VCaP (cell line): Measurements from ENCODE around the gene PPP2R3B.

Experiments used
- H3K27ac ChIP-seq: fragments of 450-650 bp; 2 replicates; pipeline ENCODE4 v1.5.1; 2017
- CTCF ChIP-seq: fragments of 450-650 bp; conservative IDR thresholded peaks from 2 replicates; pipeline ENCODE4 v1.5.1; 2017; ENCODE audit warnings: mild to moderate bottlenecking, moderate library complexity

PPP2R3B gene

GRCh38 chrX:367866-368265 is 18.8 kb downstream of the PPP2R3B start:
- no peak overlapping the region for H3K27ac ChIP-seq
- no peak for TF ChIP-seq CTCF

- no peak for TF ChIP-seq CTCF
- H3K27ac ChIP-seq, result no peak overlapping the region
These were observed 19.4 kb downstream of the PPP2R3B start for GRCh38 chrX:367349-367748.

GRCh38 chrX:363621-364375 is 22.9 kb downstream of the PPP2R3B start:
- no peak overlapping the region for H3K27ac ChIP-seq
- TF ChIP-seq CTCF, result no peak

GRCh38 chrX:362937-363620 is 23.6 kb downstream of the PPP2R3B start:
- no peak for TF ChIP-seq CTCF
- no peak overlapping the region for H3K27ac ChIP-seq

GRCh38 chrX:362351-362750 is 24.4 kb downstream of the PPP2R3B start:
- no peak for TF ChIP-seq CTCF
- H3K27ac ChIP-seq, result no peak overlapping the region

GRCh38 chrX:361231-362145 is 25.2 kb downstream of the PPP2R3B start:
- no peak for TF ChIP-seq CTCF

More at GRCh38 chrX:361231-362145, 25.2 kb downstream of the PPP2R3B start:
- H3K27ac ChIP-seq, result no peak overlapping the region
